ENCODE data around the gene ELOVL6. TPM values are rescaled to one million over a fixed set of nuclear protein-coding genes. Genes with fewer than 3 reads are reported as not detected.
A peak's percentile ranks its signal among the peaks of the same experiment; 100 is the strongest.

Gene ELOVL6
- total RNA-seq, 1 donor from 2014 or later: 25.5 TPM

- H3K27ac Mint-ChIP-seq (ENCODE audit: unreplicated experiment): no peak overlapping the region
- no peak for FAIRE-seq
- no peaks in the 10 kb centered on the region for H3K9me3 ChIP-seq (ENCODE audit: insufficient read depth, low read depth, low read length)
Measured at GRCh38 chr4:110108422-110108821, 90.0 kb downstream of the ELOVL6 start.

GRCh38 chr4:110107866-110108265 lies 90.5 kb downstream of the ELOVL6 start:
- H3K27me3 Mint-ChIP-seq (ENCODE audit: low read depth, unreplicated experiment): no peaks in the 10 kb centered on the region
- H3K9me3 Mint-ChIP-seq (ENCODE audit: unreplicated experiment): no peaks in the 10 kb centered on the region
- Histone ChIP-seq H3K79me2 (ENCODE audit: insufficient read depth, low read length) (peaks cover 2% of the 10 kb centered on the region), H2AFZ (ENCODE audit: low read depth, low read length) (no peak overlapping the region), H4K20me1 (ENCODE audit: insufficient read depth, low read length) (no peaks in the 10 kb centered on the region), H3K4me3 (ENCODE audit: insufficient read depth, low read depth, low read length) (no peak overlapping the region), H3K27ac (ENCODE audit: low read depth, low read length) (no peak overlapping the region), H3K9me3 (ENCODE audit: insufficient read depth, low read depth, low read length) (no peaks in the 10 kb centered on the region), H3K9ac (ENCODE audit: low read length) (no peak overlapping the region), H3K4me1 (ENCODE audit: insufficient read depth, low read length) (peaks cover 14% of the 10 kb centered on the region), H3K36me3 (ENCODE audit: insufficient read depth, low read length) (peaks cover 3% of the 10 kb centered on the region), H3K27me3 (ENCODE audit: insufficient read depth, low read length) (no peaks in the 10 kb centered on the region), H3K4me2 (ENCODE audit: low read length) (no peak overlapping the region)
- H3K4me1 Mint-ChIP-seq (ENCODE audit: low read depth, unreplicated experiment): peaks cover 24% of the 10 kb centered on the region
- no peak overlapping the region for H3K27ac Mint-ChIP-seq (ENCODE audit: unreplicated experiment)
- no peaks in the 10 kb centered on the region for H3K36me3 Mint-ChIP-seq (ENCODE audit: low read depth, unreplicated experiment)
- H3K4me3 Mint-ChIP-seq (ENCODE audit: unreplicated experiment): no peak overlapping the region
- TF ChIP-seq CTCF (IDR thresholded peaks at IDR 0.05; ENCODE audit: insufficient read depth, low read depth, low read length) (no peak), EZH2 (IDR thresholded peaks at IDR 0.05; ENCODE audit: insufficient read depth, low read length) (no peak)
- FAIRE-seq (no peak), DNase-seq (ENCODE audit: low read depth) (no peak)

More at GRCh38 chr4:110108422-110108821, 90.0 kb downstream of the ELOVL6 start:
- Histone ChIP-seq H3K9ac (ENCODE audit: low read length) (no peak overlapping the region), H2AFZ (ENCODE audit: low read depth, low read length) (no peak overlapping the region), H3K27me3 (ENCODE audit: insufficient read depth, low read length) (no peaks in the 10 kb centered on the region), H4K20me1 (ENCODE audit: insufficient read depth, low read length) (no peaks in the 10 kb centered on the region), H3K27ac (ENCODE audit: low read depth, low read length) (no peak overlapping the region), H3K4me3 (ENCODE audit: insufficient read depth, low read depth, low read length) (no peak overlapping the region), H3K36me3 (ENCODE audit: insufficient read depth, low read length) (peaks cover 3% of the 10 kb centered on the region), H3K4me1 (ENCODE audit: insufficient read depth, low read length) (peaks cover 14% of the 10 kb centered on the region), H3K79me2 (ENCODE audit: insufficient read depth, low read length) (peaks cover 2% of the 10 kb centered on the region), H3K4me2 (ENCODE audit: low read length) (no peak overlapping the region)
- Mint-ChIP-seq H3K4me3 (ENCODE audit: unreplicated experiment) (no peak overlapping the region), H3K27me3 (ENCODE audit: low read depth, unreplicated experiment) (no peaks in the 10 kb centered on the region), H3K9me3 (ENCODE audit: unreplicated experiment) (no peaks in the 10 kb centered on the region), H3K36me3 (ENCODE audit: low read depth, unreplicated experiment) (no peaks in the 10 kb centered on the region), H3K4me1 (ENCODE audit: low read depth, unreplicated experiment) (peaks cover 24% of the 10 kb centered on the region)
- TF ChIP-seq EZH2 (IDR thresholded peaks at IDR 0.05; ENCODE audit: insufficient read depth, low read length) (no peak), CTCF (IDR thresholded peaks at IDR 0.05; ENCODE audit: insufficient read depth, low read depth, low read length) (no peak)
- DNase-seq (ENCODE audit: low read depth): no peak

GRCh38 chr4:110106931-110107296 lies 91.5 kb downstream of the ELOVL6 start:
- H3K4me3 Mint-ChIP-seq (ENCODE audit: unreplicated experiment): peak overlapping the region; percentile 34
- Histone ChIP-seq H3K4me2 (ENCODE audit: low read length) (peak overlapping the region; percentile 66), H3K9ac (ENCODE audit: low read length) (peak overlapping the region; percentile 64)

More at GRCh38 chr4:110106931-110107296, 91.5 kb downstream of the ELOVL6 start:
- DNase-seq (ENCODE audit: low read depth): peak; percentile 78
- H3K36me3 Mint-ChIP-seq (ENCODE audit: low read depth, unreplicated experiment): no peaks in the 10 kb centered on the region
- peaks cover 23% of the 10 kb centered on the region for H3K4me1 Mint-ChIP-seq (ENCODE audit: low read depth, unreplicated experiment)
- FAIRE-seq: peak; percentile 43
- Histone ChIP-seq H3K27ac (ENCODE audit: low read depth, low read length) (peak overlapping the region; percentile 87), H3K79me2 (ENCODE audit: insufficient read depth, low read length) (peaks cover 2% of the 10 kb centered on the region), H2AFZ (ENCODE audit: low read depth, low read length) (no peak overlapping the region), H3K4me1 (ENCODE audit: insufficient read depth, low read length) (peaks cover 14% of the 10 kb centered on the region), H3K4me3 (ENCODE audit: insufficient read depth, low read depth, low read length) (no peak overlapping the region), H3K36me3 (ENCODE audit: insufficient read depth, low read length) (no peaks in the 10 kb centered on the region), H3K27me3 (ENCODE audit: insufficient read depth, low read length) (no peaks in the 10 kb centered on the region), H4K20me1 (ENCODE audit: insufficient read depth, low read length) (no peaks in the 10 kb centered on the region), H3K9me3 (ENCODE audit: insufficient read depth, low read depth, low read length) (no peaks in the 10 kb centered on the region)
- no peaks in the 10 kb centered on the region for H3K27me3 Mint-ChIP-seq (ENCODE audit: low read depth, unreplicated experiment)
- TF ChIP-seq EZH2 (IDR thresholded peaks at IDR 0.05; ENCODE audit: insufficient read depth, low read length) (no peak), CTCF (IDR thresholded peaks at IDR 0.05; ENCODE audit: insufficient read depth, low read depth, low read length) (no peak)
- no peaks in the 10 kb centered on the region for H3K9me3 Mint-ChIP-seq (ENCODE audit: unreplicated experiment)
- H3K27ac Mint-ChIP-seq (ENCODE audit: unreplicated experiment): peak overlapping the region; percentile 50
